Calu3 (cell line): ENCODE results near the gene CAVIN2. TPM values are rescaled to one million over a fixed set of nuclear protein-coding genes. Genes with fewer than 3 reads are reported as not detected.

Experiments used
- BruUV-seq: library from RNA; stranded (reverse); fragments of 400-500 nt; replicated peaks from 2 replicates; lab custom pipeline; 2021; lab: Mats Ljungman, UMichigan
- CTCF ChIA-PET: fragments of 300-600 bp; sonication (Branson Sonifier 250); formaldehyde crosslinking; loops from one replicate; lab custom pipeline; 2022; ENCODE audit warnings: antibody characterized with exemption; lab: Charles Lee
- DNase-seq: peaks from one replicate; pipeline ENCODE4 v3.0.0; 2022
- H3K27ac Mint-ChIP-seq: one replicate; pipeline ENCODE4 v1.8.0; 2022; ENCODE audit warnings: mixed read lengths; ENCODE audit not compliant: unreplicated experiment
- H3K27me3 Mint-ChIP-seq: one replicate; pipeline ENCODE4 v1.8.0; 2022; ENCODE audit warnings: mixed read lengths; ENCODE audit not compliant: unreplicated experiment
- H3K36me3 Mint-ChIP-seq: one replicate; pipeline ENCODE4 v1.8.0; 2022; ENCODE audit warnings: mild to moderate bottlenecking, moderate library complexity, mixed read lengths; ENCODE audit not compliant: insufficient read depth, unreplicated experiment
- H3K4me1 Mint-ChIP-seq: one replicate; pipeline ENCODE4 v1.8.0; 2022; ENCODE audit warnings: mild to moderate bottlenecking, low read depth, mixed read lengths; ENCODE audit not compliant: unreplicated experiment
- H3K4me3 Mint-ChIP-seq: one replicate; pipeline ENCODE4 v1.8.0; 2022; ENCODE audit warnings: mild to moderate bottlenecking, low read depth, moderate library complexity, mixed read lengths; ENCODE audit not compliant: unreplicated experiment
- H3K9me3 Mint-ChIP-seq: one replicate; pipeline ENCODE4 v1.8.0; 2022; ENCODE audit warnings: low read depth, mixed read lengths; ENCODE audit not compliant: unreplicated experiment
- CTCF ChIP-seq: fragments of 200-600 bp; IDR thresholded peaks from one replicate; pipeline ENCODE4 v1.8.0; 2022; ENCODE audit warnings: antibody characterized with exemption; ENCODE audit not compliant: unreplicated experiment
- intact Hi-C: fragments of 100-400 bp; cut with micrococcal nuclease; formaldehyde crosslinking; loops from one replicate; pipeline ENCODE4 v1.10.0; 2022; ENCODE audit not compliant: unreplicated experiment
- total RNA-seq: library from RNA; stranded (reverse); gene quantifications from 2 replicates; pipeline ENCODE4 v1.2.3, GENCODE V29; 2022

The CAVIN2 gene
- total RNA-seq, 1 experiment from 2014 or later: not detected

GRCh38 chr2:191833356-191833755 lies 13.5 kb downstream of the CAVIN2 start:
- H3K27me3 Mint-ChIP-seq: no peaks in the 10 kb centered on the region
- H3K9me3 Mint-ChIP-seq: no peaks in the 10 kb centered on the region
- no TSS peak for BruUV-seq
- TF ChIP-seq CTCF: no peak
- H3K4me1 Mint-ChIP-seq: no peaks in the 10 kb centered on the region
- DNase-seq: no peak
- H3K36me3 Mint-ChIP-seq: no peaks in the 10 kb centered on the region
- CTCF ChIA-PET: no interaction called here
- H3K4me3 Mint-ChIP-seq: no peak overlapping the region
- intact Hi-C loops: no loop called here
- no peak overlapping the region for H3K27ac Mint-ChIP-seq

GRCh38 chr2:191832668-191833067 lies 14.2 kb downstream of the CAVIN2 start:
- no peak for DNase-seq
- H3K27ac Mint-ChIP-seq: no peak overlapping the region
- H3K4me1 Mint-ChIP-seq: no peaks in the 10 kb centered on the region
- no peak for TF ChIP-seq CTCF
- intact Hi-C loops: no loop called here
- no peaks in the 10 kb centered on the region for H3K9me3 Mint-ChIP-seq
- H3K4me3 Mint-ChIP-seq: no peak overlapping the region
- no peaks in the 10 kb centered on the region for H3K27me3 Mint-ChIP-seq
- CTCF ChIA-PET: no interaction called here
- BruUV-seq: no TSS peak
- H3K36me3 Mint-ChIP-seq: no peaks in the 10 kb centered on the region

GRCh38 chr2:191831410-191831994 lies 15.4 kb downstream of the CAVIN2 start:
- no TSS peak for BruUV-seq
- TF ChIP-seq CTCF: no peak
- no peaks in the 10 kb centered on the region for H3K27me3 Mint-ChIP-seq
- no peak overlapping the region for H3K4me3 Mint-ChIP-seq
- H3K9me3 Mint-ChIP-seq: no peaks in the 10 kb centered on the region
- intact Hi-C loops: no loop called here
- DNase-seq: no peak
- CTCF ChIA-PET: interaction anchor here (1.0 kb wide), 1 partner anchor 47 kb away, joined by 5 read pairs; no protein-coding TSS in a partner anchor
- no peak overlapping the region for H3K27ac Mint-ChIP-seq
- no peaks in the 10 kb centered on the region for H3K4me1 Mint-ChIP-seq
- no peaks in the 10 kb centered on the region for H3K36me3 Mint-ChIP-seq

GRCh38 chr2:191824398-191824797 lies 22.5 kb downstream of the CAVIN2 start:
- no peaks in the 10 kb centered on the region for H3K4me1 Mint-ChIP-seq
- intact Hi-C loops: no loop called here
- DNase-seq: no peak
- H3K9me3 Mint-ChIP-seq: no peaks in the 10 kb centered on the region
- H3K27me3 Mint-ChIP-seq: no peaks in the 10 kb centered on the region
- H3K36me3 Mint-ChIP-seq: no peaks in the 10 kb centered on the region
- no peak overlapping the region for H3K27ac Mint-ChIP-seq
- CTCF ChIA-PET: no interaction called here
- TF ChIP-seq CTCF: no peak
- H3K4me3 Mint-ChIP-seq: no peak overlapping the region
- BruUV-seq: no TSS peak
